A673 (cell line): Measurements from ENCODE around the gene POLK.

Experiments used
- CTCF ChIP-seq: fragments of 300-800, 200-600 bp; sonication (generic); conservative IDR thresholded peaks from 2 replicates; pipeline ENCODE4 v1.5.1; 2017; ENCODE audit warnings: low read depth, mild to moderate bottlenecking, antibody characterized with exemption, low read length, moderate library complexity, mixed read lengths
- EZH2 ChIP-seq: fragments of 200-600 bp; sonication (generic); IDR thresholded peaks from 2 replicates; pipeline ENCODE4 v1.6.1; 2017; ENCODE audit warnings: borderline replicate concordance, low read depth, mild to moderate bottlenecking, mixed read lengths, antibody characterized with exemption, low read length; ENCODE audit not compliant: poor library complexity, severe bottlenecking

- TF ChIP-seq CTCF, result no peak
- TF ChIP-seq EZH2, result no peak
Measured at GRCh38 chr5:75519761-75520160, 8.1 kb downstream of the POLK start.
